ENCODE measurements around the gene FUCA1. TPM values are rescaled to one million over a fixed set of nuclear protein-coding genes. Genes with fewer than 3 reads are reported as not detected.
A peak's percentile ranks its signal among the peaks of the same experiment; 100 is the strongest.

Gene FUCA1
- total RNA-seq, 1 donor from 2014 or later = 11.4 TPM

DNA sequence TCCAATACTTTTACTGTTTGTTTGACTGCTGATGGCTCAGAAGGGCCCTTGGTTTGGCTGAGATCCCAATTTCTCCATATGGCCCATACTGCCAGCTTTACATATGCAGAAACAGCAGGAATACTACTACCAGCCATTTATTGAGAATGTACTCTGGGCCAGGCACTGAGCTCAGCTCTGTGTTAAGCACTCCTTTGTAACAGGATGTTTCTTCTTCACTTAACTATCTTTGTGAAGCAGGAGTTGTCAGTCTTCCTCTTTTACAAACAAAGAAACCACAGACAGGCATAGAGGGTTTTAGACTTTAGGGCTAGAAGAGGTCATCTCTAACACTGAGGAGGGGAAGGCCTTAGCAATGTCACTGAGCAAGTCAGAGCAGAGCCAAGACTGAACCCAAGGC lies 51.2 kb downstream of the FUCA1 start:
- no peak for DNase-seq
- Histone ChIP-seq H3K27ac (replicated peaks) (no peak overlapping the region), H3K4me3 (no peak overlapping the region), H3K4me1 (no peaks in the 10 kb centered on the region), H3K9me3 (replicated peaks) (no peaks in the 10 kb centered on the region), H3K36me3 (peaks cover 82% of the 10 kb centered on the region), H3K27me3 (ENCODE audit: low read depth) (no peaks in the 10 kb centered on the region)
- TF ChIP-seq, protein P1, sequence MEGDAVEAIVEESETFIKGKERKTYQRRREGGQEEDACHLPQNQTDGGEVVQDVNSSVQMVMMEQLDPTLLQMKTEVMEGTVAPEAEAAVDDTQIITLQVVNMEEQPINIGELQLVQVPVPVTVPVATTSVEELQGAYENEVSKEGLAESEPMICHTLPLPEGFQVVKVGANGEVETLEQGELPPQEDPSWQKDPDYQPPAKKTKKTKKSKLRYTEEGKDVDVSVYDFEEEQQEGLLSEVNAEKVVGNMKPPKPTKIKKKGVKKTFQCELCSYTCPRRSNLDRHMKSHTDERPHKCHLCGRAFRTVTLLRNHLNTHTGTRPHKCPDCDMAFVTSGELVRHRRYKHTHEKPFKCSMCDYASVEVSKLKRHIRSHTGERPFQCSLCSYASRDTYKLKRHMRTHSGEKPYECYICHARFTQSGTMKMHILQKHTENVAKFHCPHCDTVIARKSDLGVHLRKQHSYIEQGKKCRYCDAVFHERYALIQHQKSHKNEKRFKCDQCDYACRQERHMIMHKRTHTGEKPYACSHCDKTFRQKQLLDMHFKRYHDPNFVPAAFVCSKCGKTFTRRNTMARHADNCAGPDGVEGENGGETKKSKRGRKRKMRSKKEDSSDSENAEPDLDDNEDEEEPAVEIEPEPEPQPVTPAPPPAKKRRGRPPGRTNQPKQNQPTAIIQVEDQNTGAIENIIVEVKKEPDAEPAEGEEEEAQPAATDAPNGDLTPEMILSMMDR (IDR thresholded peaks at IDR 0.05; ENCODE audit: borderline replicate concordance) = no peak
- intact Hi-C loops (cut with micrococcal nuclease) = no loop called here

DNA sequence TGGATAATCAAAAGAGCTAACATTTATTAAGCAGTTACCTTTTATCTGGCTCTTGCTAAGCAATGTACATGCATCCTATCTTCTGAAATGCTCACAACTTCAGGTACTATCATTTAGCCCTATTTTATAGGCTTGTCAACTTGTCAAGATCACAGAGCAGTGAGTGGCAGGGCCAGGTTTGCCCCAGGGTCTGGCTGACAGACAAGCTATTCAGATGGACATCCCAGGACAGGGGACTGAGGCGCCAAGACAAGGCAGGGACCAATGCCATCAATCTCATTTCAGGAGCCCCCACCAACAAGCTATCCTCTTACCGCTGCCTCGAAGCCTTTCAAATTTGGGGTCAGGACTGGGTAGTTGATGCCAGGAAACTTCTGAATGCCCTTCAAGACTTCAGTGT lies 51.7 kb downstream of the FUCA1 start:
- TF ChIP-seq, protein P1 (IDR thresholded peaks at IDR 0.05; ENCODE audit: borderline replicate concordance) = no peak
- Histone ChIP-seq H3K4me1 (peaks cover 2% of the 10 kb centered on the region), H3K36me3 (peaks cover 87% of the 10 kb centered on the region), H3K4me3 (no peak overlapping the region), H3K27me3 (ENCODE audit: low read depth) (no peaks in the 10 kb centered on the region), H3K9me3 (replicated peaks) (no peaks in the 10 kb centered on the region), H3K27ac (replicated peaks) (no peak overlapping the region)
- intact Hi-C loops (cut with micrococcal nuclease) = no loop called here
- DNase-seq = no peak

DNA sequence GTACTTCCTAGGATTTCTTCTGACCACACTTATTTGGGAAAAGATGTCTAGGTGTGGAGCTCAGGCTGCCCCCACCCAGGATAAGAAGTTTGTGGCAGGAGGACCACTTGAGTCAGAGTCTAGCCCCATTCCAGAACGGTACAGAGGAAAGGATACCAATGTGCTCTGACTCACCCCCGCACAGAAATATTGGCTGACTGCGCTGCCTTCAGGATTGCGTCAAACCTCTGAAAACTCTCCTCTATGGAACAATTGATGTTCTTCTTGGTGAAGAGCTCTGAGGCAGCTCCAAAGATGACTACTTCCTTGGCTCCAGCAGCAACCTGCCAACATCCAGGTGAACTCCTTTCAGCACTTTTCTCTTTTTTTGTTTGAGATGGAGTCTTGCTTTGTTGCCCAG lies 54.1 kb downstream of the FUCA1 start:
- no peak for DNase-seq
- Histone ChIP-seq H3K4me1 (peaks cover 18% of the 10 kb centered on the region), H3K4me3 (no peak overlapping the region), H3K9me3 (replicated peaks) (no peaks in the 10 kb centered on the region), H3K27me3 (ENCODE audit: low read depth) (no peaks in the 10 kb centered on the region), H3K27ac (replicated peaks) (no peak overlapping the region), H3K36me3 (peaks cover 78% of the 10 kb centered on the region)
- intact Hi-C loops (cut with micrococcal nuclease) = no loop called here
- TF ChIP-seq, protein P1 (IDR thresholded peaks at IDR 0.05; ENCODE audit: borderline replicate concordance) = no peak

DNA sequence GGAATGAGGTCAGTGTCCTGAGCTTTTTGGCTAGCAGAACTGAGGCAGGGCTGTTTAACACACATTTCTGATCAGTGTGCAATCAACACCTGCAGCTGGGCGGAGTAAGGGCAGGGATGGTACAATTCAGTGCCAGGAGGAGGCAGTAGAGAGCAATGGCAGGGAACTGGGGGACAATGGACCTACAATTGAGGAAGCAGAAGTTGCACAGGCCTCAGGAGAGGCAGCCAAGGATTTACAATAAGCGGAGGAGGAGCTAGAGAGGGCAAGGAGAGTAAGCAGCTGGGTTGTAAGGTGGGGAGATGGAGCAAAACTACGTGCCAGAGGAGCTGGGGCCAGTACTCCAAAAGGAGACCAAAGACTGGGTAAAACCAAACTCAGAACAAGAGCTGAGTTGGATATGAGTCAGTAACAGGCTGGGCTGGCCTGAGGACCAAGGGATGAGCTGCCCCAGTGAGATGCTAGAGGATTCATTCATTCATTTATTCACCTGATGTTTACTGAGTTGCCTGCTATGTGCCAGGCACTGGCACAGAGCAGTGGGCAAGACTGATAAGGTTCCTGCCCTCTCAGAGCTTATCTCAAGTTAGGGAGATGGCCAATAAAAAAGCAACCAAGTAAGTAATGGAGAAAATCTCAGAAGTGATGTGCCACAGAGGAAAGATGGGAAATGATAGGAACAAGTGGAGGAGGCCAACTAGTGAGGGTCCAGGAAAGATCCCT lies 57.1 kb downstream of the FUCA1 start:
- TF ChIP-seq, protein P1 (IDR thresholded peaks at IDR 0.05; ENCODE audit: borderline replicate concordance) = peak; percentile 62
- Histone ChIP-seq H3K27me3 (ENCODE audit: low read depth) (no peaks in the 10 kb centered on the region), H3K4me3 (no peak overlapping the region), H3K36me3 (peaks cover 69% of the 10 kb centered on the region), H3K27ac (replicated peaks) (no peak overlapping the region), H3K4me1 (peaks cover 18% of the 10 kb centered on the region), H3K9me3 (replicated peaks) (no peaks in the 10 kb centered on the region)
- intact Hi-C loops (cut with micrococcal nuclease) = no loop called here
- DNase-seq = no peak

DNA sequence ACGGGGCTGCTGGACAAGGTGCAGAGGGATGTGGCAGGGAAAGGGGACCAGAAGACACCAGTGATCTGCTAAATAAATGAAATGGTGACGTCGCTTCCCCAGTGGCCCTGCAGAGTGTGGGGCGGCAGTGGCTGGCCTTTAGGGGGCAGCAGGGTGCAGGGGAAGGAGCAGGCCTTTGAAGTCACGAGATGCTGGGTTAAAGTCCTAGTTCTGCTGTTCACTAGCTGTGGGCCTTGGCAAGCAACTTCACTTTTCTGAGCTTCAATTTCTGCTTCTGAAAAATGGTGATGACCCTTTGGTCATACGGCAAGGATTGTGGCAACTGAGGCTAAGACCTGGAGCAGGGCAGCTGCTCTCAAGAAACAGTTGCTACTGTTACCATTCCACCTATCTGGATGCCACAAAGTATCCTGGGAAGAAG lies 58.3 kb downstream of the FUCA1 start:
- DNase-seq = peak; percentile 75
- Histone ChIP-seq H3K36me3 (peaks cover 58% of the 10 kb centered on the region), H3K27me3 (ENCODE audit: low read depth) (no peaks in the 10 kb centered on the region), H3K27ac (replicated peaks) (peak overlapping the region; percentile 30), H3K9me3 (replicated peaks) (no peaks in the 10 kb centered on the region), H3K4me1 (peaks cover 18% of the 10 kb centered on the region), H3K4me3 (no peak overlapping the region)
- TF ChIP-seq, protein P1 (IDR thresholded peaks at IDR 0.05; ENCODE audit: borderline replicate concordance) = peak; percentile 84
- intact Hi-C loops (cut with micrococcal nuclease) = no loop called here
